H7 (cell line): ENCODE results near the gene FBXO9. TPM values are rescaled to one million over a fixed set of nuclear protein-coding genes. Genes with fewer than 3 reads are reported as not detected.
A peak's percentile ranks its signal among the peaks of the same experiment; 100 is the strongest.
"Not testable (repeated sequence)": the region's sequence is repeated elsewhere in the genome, so short reads cannot be mapped to it uniquely, and the experiment has no call there.

ENCODE experiments used
- DNase-seq: peaks from one replicate; pipeline ENCODE4 v3.0.0; 2012
- H3K27me3 ChIP-seq: 2 replicates; pipeline ENCODE4 v1.6.0; 2011; ENCODE audit warnings: mild to moderate bottlenecking, low read length; ENCODE audit not compliant: control insufficient read depth, insufficient read depth
- H3K36me3 ChIP-seq: replicated peaks from 2 replicates; pipeline ENCODE4 v1.5.1; 2011; ENCODE audit warnings: low read length; ENCODE audit not compliant: control insufficient read depth, insufficient read depth
- H3K4me3 ChIP-seq: 2 replicates; pipeline ENCODE4 v1.5.1; 2011; ENCODE audit warnings: low read depth, mild to moderate bottlenecking, control low read depth, low read length, moderate library complexity; ENCODE audit not compliant: insufficient read depth
- total RNA-seq: library from RNA; depleted of rRNA; stranded (reverse); fragments of >200 nt; shearing (Covaris generic); gene quantifications from 2 replicates; pipeline ENCODE4 v1.2.3, GENCODE V29; 2014

The FBXO9 gene
- total RNA-seq, 1 experiment from 2014 or later, result 21.8 TPM

- Histone ChIP-seq H3K27me3 (no peaks in the 10 kb centered on the region), H3K36me3 (no peaks in the 10 kb centered on the region), H3K4me3 (no peak overlapping the region)
- DNase-seq, result peak; percentile 27
These were observed 5.3 kb upstream of the FBXO9 start for GRCh38 chr6:53059648-53060589.

- no peaks in the 10 kb centered on the region for H3K27me3 ChIP-seq
- peak overlapping the region; percentile 83 for H3K4me3 ChIP-seq
- no peaks in the 10 kb centered on the region for H3K36me3 ChIP-seq
- DNase-seq, result no peak
These were observed 3.0 kb upstream of the FBXO9 start for GRCh38 chr6:53062169-53062539.

GRCh38 chr6:53064255-53064654, 949 bp upstream of the FBXO9 start:
- not testable (repeated sequence) for H3K36me3 ChIP-seq, DNase-seq, H3K4me3 ChIP-seq, H3K27me3 ChIP-seq

GRCh38 chr6:53064726-53065265, 408 bp upstream of the FBXO9 start:
- no peaks in the 10 kb centered on the region for H3K36me3 ChIP-seq
- H3K4me3 ChIP-seq, result peak overlapping the region; percentile 87
- peak; percentile 88 for DNase-seq
- H3K27me3 ChIP-seq, result no peaks in the 10 kb centered on the region

- no peaks in the 10 kb centered on the region for H3K36me3 ChIP-seq
- peak overlapping the region; percentile 87 for H3K4me3 ChIP-seq
- no peaks in the 10 kb centered on the region for H3K27me3 ChIP-seq
- no peak for DNase-seq
These were observed 843 bp downstream of the FBXO9 start for GRCh38 chr6:53066077-53066417.

- H3K36me3 ChIP-seq, result no peaks in the 10 kb centered on the region
- no peak for DNase-seq
- H3K4me3 ChIP-seq, result no peak overlapping the region
- H3K27me3 ChIP-seq, result no peaks in the 10 kb centered on the region
These were observed 1.9 kb downstream of the FBXO9 start for GRCh38 chr6:53066874-53067706.

GRCh38 chr6:53067849-53068361, 2.7 kb downstream of the FBXO9 start:
- DNase-seq, result no peak
- Histone ChIP-seq H3K4me3 (no peak overlapping the region), H3K36me3 (0 out of 2 replicates have a peak, but pooled peaks cover 1% of the 10 kb centered on the region), H3K27me3 (no peaks in the 10 kb centered on the region)

- DNase-seq, result no peak
- Histone ChIP-seq H3K27me3 (no peaks in the 10 kb centered on the region), H3K36me3 (peaks cover 5% of the 10 kb centered on the region; the same call in 1 of the 2 replicates), H3K4me3 (no peak overlapping the region)
These were observed 4.2 kb downstream of the FBXO9 start for GRCh38 chr6:53069427-53069826.

- Histone ChIP-seq H3K27me3 (no peaks in the 10 kb centered on the region), H3K4me3 (no peak overlapping the region), H3K36me3 (peaks cover 7% of the 10 kb centered on the region; the same call in 1 of the 2 replicates)
- no peak for DNase-seq
These were observed 5.6 kb downstream of the FBXO9 start for GRCh38 chr6:53070806-53071205.

- H3K36me3 ChIP-seq, result peaks cover 7% of the 10 kb centered on the region
- no peak overlapping the region for H3K4me3 ChIP-seq
- H3K27me3 ChIP-seq, result no peaks in the 10 kb centered on the region
- no peak for DNase-seq
These were observed 9.1 kb downstream of the FBXO9 start for GRCh38 chr6:53074347-53074746.

GRCh38 chr6:53080813-53081212, 15.6 kb downstream of the FBXO9 start:
- peaks cover 3% of the 10 kb centered on the region for H3K36me3 ChIP-seq
- DNase-seq, result no peak

GRCh38 chr6:53086302-53086701, 21.1 kb downstream of the FBXO9 start:
- H3K36me3 ChIP-seq, result peaks cover 10% of the 10 kb centered on the region

More at GRCh38 chr6:53080813-53081212, 15.6 kb downstream of the FBXO9 start:
- Histone ChIP-seq H3K27me3 (no peaks in the 10 kb centered on the region), H3K4me3 (no peak overlapping the region)

GRCh38 chr6:53089948-53090347, 24.7 kb downstream of the FBXO9 start:
- Histone ChIP-seq H3K4me3 (no peak overlapping the region), H3K27me3 (no peaks in the 10 kb centered on the region), H3K36me3 (peaks cover 14% of the 10 kb centered on the region)
- no peak for DNase-seq

More at GRCh38 chr6:53086302-53086701, 21.1 kb downstream of the FBXO9 start:
- Histone ChIP-seq H3K4me3 (no peak overlapping the region), H3K27me3 (no peaks in the 10 kb centered on the region)
- DNase-seq, result no peak

- no peak for DNase-seq
- no peak overlapping the region for H3K4me3 ChIP-seq
- H3K27me3 ChIP-seq, result no peaks in the 10 kb centered on the region
- H3K36me3 ChIP-seq, result peaks cover 16% of the 10 kb centered on the region
These were observed 25.4 kb downstream of the FBXO9 start for GRCh38 chr6:53090576-53090975.
